Neuronal stem cell (in vitro differentiated cells): Measurements from ENCODE around the gene TXLNB.
A peak's percentile ranks its signal among the peaks of the same experiment; 100 is the strongest.
"Not testable (repeated sequence)": the region's sequence is repeated elsewhere in the genome, so short reads cannot be mapped to it uniquely, and the experiment has no call there.

Experiments used
- DNase-seq: peaks from one replicate; pipeline ENCODE4 v3.0.0-alpha.2; 2013; ENCODE audit warnings: low spot score
- H2AFZ ChIP-seq: one replicate; pipeline ENCODE4 v1.6.1; 2013; ENCODE audit warnings: mild to moderate bottlenecking, low read length, inconsistent platforms
- H2AK5ac ChIP-seq: 2 replicates; pipeline ENCODE4 v1.6.1; 2013; ENCODE audit warnings: low read depth, mild to moderate bottlenecking, inconsistent platforms, low read length, moderate library complexity, mixed read lengths
- H2BK120ac ChIP-seq: 2 replicates; pipeline ENCODE4 v1.6.1; 2013; ENCODE audit warnings: low read depth, mild to moderate bottlenecking, inconsistent platforms, low read length, moderate library complexity, mixed read lengths
- H2BK12ac ChIP-seq: one replicate; pipeline ENCODE4 v1.6.1; 2013; ENCODE audit warnings: low read length, inconsistent platforms
- H2BK15ac ChIP-seq: 2 replicates; pipeline ENCODE4 v1.6.1; 2013; ENCODE audit warnings: mild to moderate bottlenecking, low read length, inconsistent platforms, mixed read lengths
- H2BK5ac ChIP-seq: one replicate; pipeline ENCODE4 v1.6.1; 2013; ENCODE audit warnings: inconsistent platforms, mild to moderate bottlenecking, low read length, moderate library complexity
- H3K14ac ChIP-seq: one replicate; pipeline ENCODE4 v1.6.1; 2013; ENCODE audit warnings: low read length, inconsistent platforms
- H3K18ac ChIP-seq: 2 replicates; pipeline ENCODE4 v1.6.1; 2013; ENCODE audit warnings: low read length, inconsistent platforms
- H3K23ac ChIP-seq: 2 replicates; pipeline ENCODE4 v1.6.1; 2013; ENCODE audit warnings: low read depth, mild to moderate bottlenecking, mixed read lengths, low read length, inconsistent platforms; ENCODE audit not compliant: poor library complexity
- H3K27ac ChIP-seq: replicated peaks from 3 replicates; pipeline ENCODE4 v1.5.1; 2013; ENCODE audit warnings: low read length, inconsistent platforms
- H3K27me3 ChIP-seq, 3 experiments: 2 replicates each; pipeline ENCODE4 v1.6.1; 2013; ENCODE audit warnings: low read length in 3 of 3, mild to moderate bottlenecking in 2 of 3, inconsistent platforms in 1 of 3, low read depth in 1 of 3, mixed read lengths in 1 of 3, moderate library complexity in 1 of 3; ENCODE audit not compliant: control insufficient read depth in 3 of 3, insufficient read depth in 3 of 3
- H3K36me3 ChIP-seq, 2 donors: replicated peaks in 1 of 2; 2 replicates each; pipeline ENCODE4 v1.6.1; 2013; ENCODE audit warnings: low read length in 2 of 2; ENCODE audit not compliant: control insufficient read depth in 2 of 2, insufficient read depth in 2 of 2
- H3K4ac ChIP-seq: 2 replicates; pipeline ENCODE4 v1.6.1; 2013; ENCODE audit warnings: inconsistent platforms, mild to moderate bottlenecking, low read length, moderate library complexity
- H3K4me1 ChIP-seq, 2 donors: 1 replicate in 1 of 2; 2 replicates in 1 of 2; pipeline ENCODE4 v1.6.1; 2013; ENCODE audit warnings: low read length in 2 of 2, low read depth in 1 of 2; ENCODE audit not compliant: control insufficient read depth in 2 of 2, insufficient read depth in 1 of 2
- H3K4me2 ChIP-seq: one replicate; pipeline ENCODE4 v1.6.1; 2013; ENCODE audit warnings: mild to moderate bottlenecking, low read length, inconsistent platforms; ENCODE audit not compliant: insufficient read depth, poor library complexity, severe bottlenecking
- H3K4me3 ChIP-seq, 2 donors: 2 replicates each; pipeline ENCODE4 v1.5.1; 2013; ENCODE audit warnings: low read length in 2 of 2, mild to moderate bottlenecking in 2 of 2, inconsistent platforms in 1 of 2, moderate library complexity in 1 of 2
- H3K79me1 ChIP-seq: one replicate; pipeline ENCODE4 v1.6.1; 2013; ENCODE audit warnings: low read depth, mild to moderate bottlenecking, inconsistent platforms, low read length, moderate library complexity
- H3K9ac ChIP-seq: one replicate; pipeline ENCODE4 v1.6.1; 2013; ENCODE audit warnings: mild to moderate bottlenecking, low read depth, low read length, inconsistent platforms; ENCODE audit not compliant: poor library complexity
- H3K9me3 ChIP-seq, 2 donors: replicated peaks in 1 of 2; 2 replicates each; pipeline versions ENCODE3 to v1.6.1; 2013; ENCODE audit warnings: low read length in 2 of 2, mild to moderate bottlenecking in 2 of 2, inconsistent platforms in 1 of 2, low read depth in 1 of 2, mixed read lengths in 1 of 2, moderate library complexity in 1 of 2; ENCODE audit not compliant: control insufficient read depth in 2 of 2, insufficient read depth in 1 of 2
- H4K8ac ChIP-seq: one replicate; pipeline ENCODE4 v1.6.1; 2013; ENCODE audit warnings: low read depth, mild to moderate bottlenecking, inconsistent platforms, low read length, moderate library complexity
- H4K91ac ChIP-seq: one replicate; pipeline ENCODE4 v1.6.1; 2013; ENCODE audit warnings: low read length, low read depth, mild to moderate bottlenecking, inconsistent platforms; ENCODE audit not compliant: poor library complexity
- WGBS, 2 donors: extraction: QIAGEN DNeasy Blood & Tissue Kit; methylation state at CpG; one replicate each; pipeline ENCODE4 v1.1.7; 2013; ENCODE audit warnings: missing lambda C conversion rate in 2 of 2, mixed read lengths in 1 of 2; ENCODE audit not compliant: insufficient read length in 2 of 2, insufficient replicate concordance in 1 of 2; ENCODE audit errors: extremely low coverage in 2 of 2; 5-methylcytosine and 5-hydroxymethylcytosine counted together

TXLNB gene

GRCh38 chr6:139231206-139231605, 60.6 kb downstream of the TXLNB start:
- WGBS, 2 donors: no CpG with 5 or more reads among the region's 2 CpGs
- Histone ChIP-seq H3K36me3 (no peaks in the 10 kb centered on the region), H2BK15ac (no peak overlapping the region), H3K4me2 (no peak overlapping the region), H3K4ac (peak overlapping the region; percentile 56), H3K18ac (no peak overlapping the region), H3K23ac (no peak overlapping the region), H2AFZ (no peak overlapping the region), H2BK120ac (no peak overlapping the region), H3K4me3 (no peak overlapping the region), H3K79me1 (no peaks in the 10 kb centered on the region), H2BK12ac (no peak overlapping the region), H3K9ac (peak overlapping the region; percentile 16), H4K91ac (no peak overlapping the region), H3K4me1 (peaks cover 0 to 11% of the 10 kb centered on the region in 2 donors), H3K9me3 (peaks cover 3 to 9% of the 10 kb centered on the region in 2 donors), H3K27ac (peak overlapping the region; percentile 27), H2BK5ac (no peak overlapping the region), H3K27me3 (no peaks in the 10 kb centered on the region), H3K14ac (peak overlapping the region; percentile 63), H4K8ac (no peak overlapping the region), H2AK5ac (no peak overlapping the region)
- no peak for DNase-seq

- Histone ChIP-seq H3K27ac (peak overlapping the region; percentile 27), H2AK5ac (no peak overlapping the region), H3K36me3 (no peaks in the 10 kb centered on the region), H4K8ac (no peak overlapping the region), H4K91ac (no peak overlapping the region), H3K4me3 (no peak overlapping the region), H2BK15ac (no peak overlapping the region), H3K23ac (no peak overlapping the region), H3K18ac (no peak overlapping the region), H3K79me1 (no peaks in the 10 kb centered on the region), H2BK5ac (no peak overlapping the region), H3K4me1 (peaks cover 0 to 11% of the 10 kb centered on the region in 2 donors), H3K4ac (no peak overlapping the region), H3K9ac (no peak overlapping the region), H3K27me3 (no peaks in the 10 kb centered on the region), H2BK120ac (no peak overlapping the region), H2AFZ (peak overlapping the region; percentile 39), H2BK12ac (no peak overlapping the region), H3K9me3 (peaks cover 3 to 9% of the 10 kb centered on the region in 2 donors), H3K14ac (no peak overlapping the region), H3K4me2 (no peak overlapping the region)
- WGBS, 2 donors: no CpG with 5 or more reads among the region's 3 CpGs
- peak; percentile 40 for DNase-seq
Measured at GRCh38 chr6:139230391-139230840, 61.4 kb downstream of the TXLNB start.

GRCh38 chr6:139228387-139228786, 63.4 kb downstream of the TXLNB start:
- not testable (repeated sequence) for H3K79me1 ChIP-seq, H2BK12ac ChIP-seq, H3K9me3 ChIP-seq, H3K23ac ChIP-seq, H3K4me3 ChIP-seq, H3K36me3 ChIP-seq, H3K27me3 ChIP-seq, H4K8ac ChIP-seq, H2AK5ac ChIP-seq, H4K91ac ChIP-seq, H2BK120ac ChIP-seq, H3K4ac ChIP-seq, H3K27ac ChIP-seq, DNase-seq, H2AFZ ChIP-seq, H3K18ac ChIP-seq, H2BK15ac ChIP-seq, H3K14ac ChIP-seq, H2BK5ac ChIP-seq, H3K4me2 ChIP-seq, H3K9ac ChIP-seq
- H3K4me1 ChIP-seq: peaks cover 0 to 11% of the 10 kb centered on the region in 2 donors
- WGBS, 2 donors: no CpG with 5 or more reads among the region's 3 CpGs

- Histone ChIP-seq H3K4me1 (peaks cover 0 to 2% of the 10 kb centered on the region in 2 donors), H2AFZ (peak overlapping the region; percentile 91), H3K18ac (no peak overlapping the region), H3K4me3 (no peak overlapping the region), H2BK12ac (no peak overlapping the region), H3K23ac (no peak overlapping the region), H3K9ac (no peak overlapping the region), H3K27me3 (no peaks in the 10 kb centered on the region), H3K27ac (peak overlapping the region; percentile 21), H2BK15ac (no peak overlapping the region), H2BK120ac (no peak overlapping the region), H2AK5ac (no peak overlapping the region), H3K36me3 (no peaks in the 10 kb centered on the region), H3K4me2 (no peak overlapping the region), H2BK5ac (no peak overlapping the region), H4K8ac (no peak overlapping the region), H3K14ac (no peak overlapping the region), H3K4ac (no peak overlapping the region), H3K79me1 (no peaks in the 10 kb centered on the region), H4K91ac (no peak overlapping the region), H3K9me3 (peaks cover 2% of the 10 kb centered on the region in 2 donors)
- no peak for DNase-seq
- WGBS, 2 donors: no CpG with 5 or more reads among the region's 2 CpGs
Measured at GRCh38 chr6:139219746-139220145, 72.1 kb downstream of the TXLNB start.
